Measurements from ENCODE around the gene SUPT20H. TPM values are rescaled to one million over a fixed set of nuclear protein-coding genes. Genes with fewer than 3 reads are reported as not detected.

SUPT20H gene
- polyA plus RNA-seq, 1 donor (not counting 4 experiments of a cell fraction or from before 2014, with no cell fraction given): 65.4 TPM

GRCh38 chr13:36986462-36987240 lies 72.8 kb downstream of the SUPT20H start:
- Histone ChIP-seq H4K20me1 (ENCODE audit: control insufficient read depth, extremely low read depth, insufficient read depth, low read length) (no peaks in the 10 kb centered on the region), H3K4me3 (ENCODE audit: control insufficient read depth in 2 of 3, extremely low read depth in 1 of 3, insufficient read depth in 2 of 3, low read depth in 1 of 3, low read length in 3 of 3) (peak overlapping the region in 2 of 3 experiments; percentile 15 to 31), H3K9me1 (ENCODE audit: control insufficient read depth, extremely low read depth, insufficient read depth, low read length) (no peaks in the 10 kb centered on the region), H3K79me2 (ENCODE audit: control insufficient read depth, insufficient read depth, low read length) (no peaks in the 10 kb centered on the region), H3K9ac (ENCODE audit: control insufficient read depth, extremely low read depth, insufficient read depth, low read length) (no peak overlapping the region), H3K4me1 (ENCODE audit: control insufficient read depth, extremely low read depth, insufficient read depth, low read length) (peaks cover 19% of the 10 kb centered on the region), H3K4me2 (ENCODE audit: control insufficient read depth, extremely low read depth, insufficient read depth, low read depth, low read length) (peak overlapping the region; percentile 80), H2AFZ (ENCODE audit: control insufficient read depth, low read length) (peak overlapping the region; percentile 5), H3K27me3 (ENCODE audit: control insufficient read depth, extremely low read depth, insufficient read depth, low read length) (no peaks in the 10 kb centered on the region), H3K27ac (ENCODE audit: control insufficient read depth, insufficient read depth, low read length) (peak overlapping the region; percentile 61), H3K36me3 (ENCODE audit: control insufficient read depth in 2 of 2, extremely low read depth in 1 of 2, insufficient read depth in 2 of 2, low read length in 2 of 2) (peaks cover 16 to 33% of the 10 kb centered on the region in 2 experiments), H3K9me3 (ENCODE audit: control insufficient read depth, low read depth, low read length) (no peaks in the 10 kb centered on the region)
- FAIRE-seq: peak; percentile 97
- dilution Hi-C loops (cut with MboI; ENCODE audit: extremely low pct_ligation_motif_present, low sequenced_read_pairs): no loop called here
- DNase-seq (ENCODE audit: low read depth, low spot score): peak; percentile 30
- TF ChIP-seq CTCF (optimal IDR thresholded peaks at IDR 0.05 in 1 of 3, IDR thresholded peaks at IDR 0.05 in 1 of 3, conservative IDR thresholded peaks at IDR 0.05 in 1 of 3; ENCODE audit: extremely low read depth in 1 of 3, insufficient read depth in 2 of 3, low read length in 3 of 3): no peak
- TF ChIP-seq EZH2 (IDR thresholded peaks at IDR 0.05; ENCODE audit: low read length): no peak

- peaks cover 6 to 18% of the 10 kb centered on the region in 2 experiments for H3K36me3 ChIP-seq (ENCODE audit: control insufficient read depth in 2 of 2, extremely low read depth in 1 of 2, insufficient read depth in 2 of 2, low read length in 2 of 2)
- H3K9me3 ChIP-seq (ENCODE audit: control insufficient read depth, low read depth, low read length): no peaks in the 10 kb centered on the region
- H3K27ac ChIP-seq (ENCODE audit: control insufficient read depth, insufficient read depth, low read length): no peak overlapping the region
- no peaks in the 10 kb centered on the region for H3K27me3 ChIP-seq (ENCODE audit: control insufficient read depth, extremely low read depth, insufficient read depth, low read length)
- no peak overlapping the region for H3K4me3 ChIP-seq (ENCODE audit: control insufficient read depth in 2 of 3, extremely low read depth in 1 of 3, insufficient read depth in 2 of 3, low read depth in 1 of 3, low read length in 3 of 3)
- TF ChIP-seq CTCF (optimal IDR thresholded peaks at IDR 0.05 in 1 of 3, IDR thresholded peaks at IDR 0.05 in 1 of 3, conservative IDR thresholded peaks at IDR 0.05 in 1 of 3; ENCODE audit: extremely low read depth in 1 of 3, insufficient read depth in 2 of 3, low read length in 3 of 3) (peak in 1 of 3 experiments; percentile 43), EZH2 (IDR thresholded peaks at IDR 0.05; ENCODE audit: low read length) (no peak)
- H3K4me2 ChIP-seq (ENCODE audit: control insufficient read depth, extremely low read depth, insufficient read depth, low read depth, low read length): no peak overlapping the region
- no peaks in the 10 kb centered on the region for H3K79me2 ChIP-seq (ENCODE audit: control insufficient read depth, insufficient read depth, low read length)
- dilution Hi-C loops (cut with MboI; ENCODE audit: extremely low pct_ligation_motif_present, low sequenced_read_pairs): no loop called here
- no peak for FAIRE-seq
- no peaks in the 10 kb centered on the region for H3K9me1 ChIP-seq (ENCODE audit: control insufficient read depth, extremely low read depth, insufficient read depth, low read length)
- no peak overlapping the region for H2AFZ ChIP-seq (ENCODE audit: control insufficient read depth, low read length)
- H3K9ac ChIP-seq (ENCODE audit: control insufficient read depth, extremely low read depth, insufficient read depth, low read length): no peak overlapping the region
- no peak for DNase-seq (ENCODE audit: low read depth, low spot score)
- H3K4me1 ChIP-seq (ENCODE audit: control insufficient read depth, extremely low read depth, insufficient read depth, low read length): peaks cover 3% of the 10 kb centered on the region
- no peaks in the 10 kb centered on the region for H4K20me1 ChIP-seq (ENCODE audit: control insufficient read depth, extremely low read depth, insufficient read depth, low read length)
Observed at GRCh38 chr13:36981156-36981743, 78.2 kb downstream of the SUPT20H start.

Measured in keratinocyte (primary cell).